ENCODE measurements around the gene STARD5.

Gene STARD5

GRCh38 chr15:81275711-81276392, 48.1 kb downstream of the STARD5 start:
- no peak for DNase-seq

GRCh38 chr15:81274931-81275707, 48.8 kb downstream of the STARD5 start:
- DNase-seq = peak in 52 of 58 donors; percentile 9 to 78 (median 54)

GRCh38 chr15:81274255-81274654, 49.7 kb downstream of the STARD5 start:
- no peak for DNase-seq

GRCh38 chr15:81273855-81274254, 50.1 kb downstream of the STARD5 start:
- DNase-seq = no peak

- DNase-seq = no peak
These were observed 50.7 kb downstream of the STARD5 start for GRCh38 chr15:81273200-81273599.

- DNase-seq = no peak
These were observed 51.9 kb downstream of the STARD5 start for GRCh38 chr15:81271761-81272644.

GRCh38 chr15:81270781-81271491, 53.0 kb downstream of the STARD5 start:
- peak in 1 of 58 donors; percentile 25 for DNase-seq

- DNase-seq = no peak
These were observed 53.8 kb downstream of the STARD5 start for GRCh38 chr15:81270188-81270587.

- no peak for DNase-seq
These were observed 54.9 kb downstream of the STARD5 start for GRCh38 chr15:81268881-81269601.

GRCh38 chr15:81268340-81268739, 55.6 kb downstream of the STARD5 start:
- no peak for DNase-seq

GRCh38 chr15:81265944-81266775, 57.8 kb downstream of the STARD5 start:
- DNase-seq = peak in 55 of 58 donors; percentile 12 to 85 (median 58)

- no peak for DNase-seq
These were observed 58.5 kb downstream of the STARD5 start for GRCh38 chr15:81265256-81265943.

GRCh38 chr15:81264072-81264857, 59.7 kb downstream of the STARD5 start:
- no peak for DNase-seq

GRCh38 chr15:81263477-81263876, 60.5 kb downstream of the STARD5 start:
- DNase-seq = no peak

- DNase-seq = no peak
These were observed 62.6 kb downstream of the STARD5 start for GRCh38 chr15:81261172-81261811.

GRCh38 chr15:81259760-81260298, 64.1 kb downstream of the STARD5 start:
- DNase-seq = no peak
